ENCODE data around the gene COQ5. TPM values are rescaled to one million over a fixed set of nuclear protein-coding genes. Genes with fewer than 3 reads are reported as not detected.

The COQ5 gene
- total and polyA plus RNA-seq, 2 of the 4 experiments (the other 2 are of a cell fraction) = 21.6 to 25.1 TPM

Small RNA genes within 50 kb of the gene (microRNA-seq; reads per million reads assigned to microRNA genes)
- not detected for gene RF00019 (ENCODE audit: insufficient read depth, insufficient read length)

Small RNA genes within 50 kb of the gene (small RNA-seq; reads per million reads assigned to genes)
- 0 reads per million in 5 experiments for gene RF00019

Other genes starting within 250 kb of the COQ5 start
- gene RNU4-2, start 237.3 kb downstream of the COQ5 start, total RNA-seq (2012; rRNA removed) = under 0.01 TPM in 2 replicates
- not detected in 2 replicates for gene RNU4-2, start 237.3 kb downstream of the COQ5 start, polyA plus RNA-seq (2012; rRNA removed)
- under 0.01 TPM in 2 replicates for gene RNU4-1, start 235.9 kb downstream of the COQ5 start, total RNA-seq (2012; rRNA removed)
- gene RNU4-1, start 235.9 kb downstream of the COQ5 start, polyA plus RNA-seq (2012; rRNA removed) = not detected in 2 replicates
- gene SIRT4, start 226.8 kb downstream of the COQ5 start, total RNA-seq (2012; rRNA removed) = 0.83 and 2.0 TPM in 2 replicates
- gene SIRT4, start 226.8 kb downstream of the COQ5 start, polyA plus RNA-seq (2012; rRNA removed) = 0.56 and 0.87 TPM in 2 replicates
- gene PLA2G1B, start 201.4 kb downstream of the COQ5 start, total RNA-seq (2012; rRNA removed) = not detected in 2 replicates
- not detected in 2 replicates for gene PLA2G1B, start 201.4 kb downstream of the COQ5 start, polyA plus RNA-seq (2012; rRNA removed)
- not detected in 2 replicates for gene MSI1, start 160.0 kb downstream of the COQ5 start, total RNA-seq (2012; rRNA removed)
- not detected in 2 replicates for gene MSI1, start 160.0 kb downstream of the COQ5 start, polyA plus RNA-seq (2012; rRNA removed)
- gene COX6A1, start 91.0 kb downstream of the COQ5 start, total RNA-seq (2012; rRNA removed) = 339 and 396 TPM in 2 replicates
- 541 and 664 TPM in 2 replicates for gene COX6A1, start 91.0 kb downstream of the COQ5 start, polyA plus RNA-seq (2012; rRNA removed)
- 19.2 and 45.5 TPM in 2 replicates for gene TRIAP1, start 82.8 kb downstream of the COQ5 start, total RNA-seq (2012; rRNA removed)
- gene TRIAP1, start 82.8 kb downstream of the COQ5 start, polyA plus RNA-seq (2012; rRNA removed) = 23.2 and 32.3 TPM in 2 replicates
- 15.6 and 16.5 TPM in 2 replicates for gene GATC, start 82.7 kb downstream of the COQ5 start, total RNA-seq (2012; rRNA removed)
- 7.6 and 8.7 TPM in 2 replicates for gene GATC, start 82.7 kb downstream of the COQ5 start, polyA plus RNA-seq (2012; rRNA removed)
- gene SRSF9, start 59.4 kb downstream of the COQ5 start, total RNA-seq (2012; rRNA removed) = 102 and 196 TPM in 2 replicates
- 132 and 143 TPM in 2 replicates for gene SRSF9, start 59.4 kb downstream of the COQ5 start, polyA plus RNA-seq (2012; rRNA removed)
- 696 and 709 TPM in 2 replicates for gene DYNLL1, start 33.0 kb downstream of the COQ5 start, total RNA-seq (2012; rRNA removed)
- 627 and 663 TPM in 2 replicates for gene DYNLL1, start 33.0 kb downstream of the COQ5 start, polyA plus RNA-seq (2012; rRNA removed)
- gene RNF10, start 5.2 kb upstream of the COQ5 start, total RNA-seq (2012; rRNA removed) = 43.0 and 44.4 TPM in 2 replicates
- gene RNF10, start 5.2 kb upstream of the COQ5 start, polyA plus RNA-seq (2012; rRNA removed) = 65.2 and 95.0 TPM in 2 replicates
- 66.1 and 69.5 TPM in 2 replicates for gene POP5, start 52.2 kb upstream of the COQ5 start, total RNA-seq (2012; rRNA removed)
- gene POP5, start 52.2 kb upstream of the COQ5 start, polyA plus RNA-seq (2012; rRNA removed) = 81.5 and 99.4 TPM in 2 replicates
- gene CABP1, start 111.5 kb upstream of the COQ5 start, total RNA-seq (2012; rRNA removed) = 0.54 and 0.83 TPM in 2 replicates
- 0.20 and 1.1 TPM in 2 replicates for gene CABP1, start 111.5 kb upstream of the COQ5 start, polyA plus RNA-seq (2012; rRNA removed)
- gene MLEC, start 158.0 kb upstream of the COQ5 start, total RNA-seq (2012; rRNA removed) = 117 and 137 TPM in 2 replicates
- 38.6 and 44.1 TPM in 2 replicates for gene MLEC, start 158.0 kb upstream of the COQ5 start, polyA plus RNA-seq (2012; rRNA removed)
- gene UNC119B, start 181.3 kb upstream of the COQ5 start, total RNA-seq (2012; rRNA removed) = 8.4 and 10.3 TPM in 2 replicates
- 17.8 and 21.6 TPM in 2 replicates for gene UNC119B, start 181.3 kb upstream of the COQ5 start, polyA plus RNA-seq (2012; rRNA removed)
- 2.9 and 3.1 TPM in 2 replicates for gene ACADS, start 196.7 kb upstream of the COQ5 start, total RNA-seq (2012; rRNA removed)
- gene ACADS, start 196.7 kb upstream of the COQ5 start, polyA plus RNA-seq (2012; rRNA removed) = 5.5 and 6.5 TPM in 2 replicates